DND-41 (cell line): ENCODE results near the gene FXYD2.

Source experiments
- EZH2 ChIP-seq: IDR thresholded peaks from 3 replicates; pipeline ENCODE4 v1.6.1; 2012; ENCODE audit warnings: borderline replicate concordance, low read depth, mild to moderate bottlenecking, moderate library complexity, low read length, inconsistent platforms; ENCODE audit not compliant: severe bottlenecking
- TF ChIP-seq, protein P1 (sequence below): IDR thresholded peaks from 2 replicates; pipeline ENCODE4 v1.5.1; 2012; ENCODE audit warnings: borderline replicate concordance, low read length, moderate library complexity, mild to moderate bottlenecking; ENCODE audit not compliant: poor library complexity, severe bottlenecking; ENCODE audit errors: extremely low read depth

DNA sequence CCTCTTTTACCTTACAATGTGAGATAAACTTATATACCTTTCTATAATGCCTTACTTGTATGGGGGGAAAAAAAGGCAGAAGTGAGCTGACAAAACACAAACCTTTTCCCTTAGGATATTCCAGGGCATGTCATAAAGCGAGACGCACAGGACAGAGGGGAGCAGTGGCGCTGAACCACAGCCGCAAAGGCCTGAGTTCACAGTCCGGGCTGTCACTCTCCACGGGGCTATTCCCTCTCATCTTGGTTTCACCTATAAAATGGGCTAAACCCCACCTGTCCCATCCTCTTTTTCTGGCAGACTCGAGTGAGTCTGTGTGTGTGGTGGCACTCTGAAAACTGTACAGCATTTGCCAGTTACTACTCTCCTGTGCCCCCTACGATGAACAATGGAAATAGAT is 14.4 kb upstream of the FXYD2 start:
- TF ChIP-seq, protein P1, sequence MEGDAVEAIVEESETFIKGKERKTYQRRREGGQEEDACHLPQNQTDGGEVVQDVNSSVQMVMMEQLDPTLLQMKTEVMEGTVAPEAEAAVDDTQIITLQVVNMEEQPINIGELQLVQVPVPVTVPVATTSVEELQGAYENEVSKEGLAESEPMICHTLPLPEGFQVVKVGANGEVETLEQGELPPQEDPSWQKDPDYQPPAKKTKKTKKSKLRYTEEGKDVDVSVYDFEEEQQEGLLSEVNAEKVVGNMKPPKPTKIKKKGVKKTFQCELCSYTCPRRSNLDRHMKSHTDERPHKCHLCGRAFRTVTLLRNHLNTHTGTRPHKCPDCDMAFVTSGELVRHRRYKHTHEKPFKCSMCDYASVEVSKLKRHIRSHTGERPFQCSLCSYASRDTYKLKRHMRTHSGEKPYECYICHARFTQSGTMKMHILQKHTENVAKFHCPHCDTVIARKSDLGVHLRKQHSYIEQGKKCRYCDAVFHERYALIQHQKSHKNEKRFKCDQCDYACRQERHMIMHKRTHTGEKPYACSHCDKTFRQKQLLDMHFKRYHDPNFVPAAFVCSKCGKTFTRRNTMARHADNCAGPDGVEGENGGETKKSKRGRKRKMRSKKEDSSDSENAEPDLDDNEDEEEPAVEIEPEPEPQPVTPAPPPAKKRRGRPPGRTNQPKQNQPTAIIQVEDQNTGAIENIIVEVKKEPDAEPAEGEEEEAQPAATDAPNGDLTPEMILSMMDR = no peak
- TF ChIP-seq EZH2 = no peak
